ENCODE results near the gene CTSH. TPM values are rescaled to one million over a fixed set of nuclear protein-coding genes. Genes with fewer than 3 reads are reported as not detected.
A peak's percentile ranks its signal among the peaks of the same experiment; 100 is the strongest.
"Not testable (repeated sequence)": the region's sequence is repeated elsewhere in the genome, so short reads cannot be mapped to it uniquely, and the experiment has no call there.

Gene CTSH
- total RNA-seq, 1 donor from 2014 or later, result 112 TPM

DNA sequence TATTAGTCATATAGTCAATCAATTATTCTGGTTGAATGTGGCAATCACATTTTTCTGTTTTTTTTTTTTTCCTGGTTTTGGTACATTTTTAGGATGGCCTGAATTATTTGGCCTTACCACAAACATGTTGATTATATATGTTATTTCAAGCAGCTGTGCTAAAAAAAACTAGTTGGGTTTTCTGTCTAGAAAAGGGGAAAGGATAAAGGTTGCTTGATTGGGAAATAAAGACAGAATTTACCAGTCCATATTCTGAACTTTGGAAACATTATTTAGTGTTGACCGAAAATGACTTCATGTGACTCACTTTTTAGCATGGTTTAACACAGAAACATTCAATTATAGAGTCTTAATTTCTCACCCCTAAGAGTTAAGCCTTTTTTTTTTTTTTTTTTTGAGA, 64.0 kb downstream of the CTSH start:
- DNase-seq (ENCODE audit: low spot score in 2 of 2), result no peak
- Histone ChIP-seq H3K36me3 (peaks cover 4 to 37% of the 10 kb centered on the region in 2 donors), H3K27me3 (no peaks in the 10 kb centered on the region), H3K4me3 (no peak overlapping the region), H3K9me3 (no peaks in the 10 kb centered on the region), H3K27ac (no peak overlapping the region), H3K4me1 (peaks cover 5 to 62% of the 10 kb centered on the region in 2 donors)
- TF ChIP-seq, protein P1, sequence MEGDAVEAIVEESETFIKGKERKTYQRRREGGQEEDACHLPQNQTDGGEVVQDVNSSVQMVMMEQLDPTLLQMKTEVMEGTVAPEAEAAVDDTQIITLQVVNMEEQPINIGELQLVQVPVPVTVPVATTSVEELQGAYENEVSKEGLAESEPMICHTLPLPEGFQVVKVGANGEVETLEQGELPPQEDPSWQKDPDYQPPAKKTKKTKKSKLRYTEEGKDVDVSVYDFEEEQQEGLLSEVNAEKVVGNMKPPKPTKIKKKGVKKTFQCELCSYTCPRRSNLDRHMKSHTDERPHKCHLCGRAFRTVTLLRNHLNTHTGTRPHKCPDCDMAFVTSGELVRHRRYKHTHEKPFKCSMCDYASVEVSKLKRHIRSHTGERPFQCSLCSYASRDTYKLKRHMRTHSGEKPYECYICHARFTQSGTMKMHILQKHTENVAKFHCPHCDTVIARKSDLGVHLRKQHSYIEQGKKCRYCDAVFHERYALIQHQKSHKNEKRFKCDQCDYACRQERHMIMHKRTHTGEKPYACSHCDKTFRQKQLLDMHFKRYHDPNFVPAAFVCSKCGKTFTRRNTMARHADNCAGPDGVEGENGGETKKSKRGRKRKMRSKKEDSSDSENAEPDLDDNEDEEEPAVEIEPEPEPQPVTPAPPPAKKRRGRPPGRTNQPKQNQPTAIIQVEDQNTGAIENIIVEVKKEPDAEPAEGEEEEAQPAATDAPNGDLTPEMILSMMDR (IDR thresholded peaks at IDR 0.05), result no peak
- intact Hi-C loops (cut with DNase I), result no loop called here

DNA sequence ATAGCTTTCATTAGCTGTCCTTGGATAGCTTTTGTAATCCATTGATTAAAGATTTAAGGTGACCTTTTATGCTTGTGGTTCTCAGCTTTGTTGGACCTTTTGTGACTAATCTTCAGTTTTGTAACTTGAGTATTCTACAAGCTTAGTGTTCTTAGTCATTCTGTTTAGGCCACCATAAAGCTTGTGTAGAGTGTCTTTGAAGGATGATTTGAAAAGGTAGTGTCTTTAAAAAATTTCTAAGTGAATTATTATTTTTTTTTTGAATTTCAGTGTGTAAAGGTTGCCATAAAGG, 64.7 kb downstream of the CTSH start:
- Histone ChIP-seq H3K36me3 (peaks cover 4 to 35% of the 10 kb centered on the region in 2 donors), H3K27me3 (no peaks in the 10 kb centered on the region), H3K27ac (no peak overlapping the region), H3K4me1 (peaks cover 5 to 62% of the 10 kb centered on the region in 2 donors), H3K4me3 (no peak overlapping the region), H3K9me3 (no peaks in the 10 kb centered on the region)
- DNase-seq (ENCODE audit: low spot score in 2 of 2), result no peak
- intact Hi-C loops (cut with DNase I), result no loop called here
- TF ChIP-seq, protein P1 (IDR thresholded peaks at IDR 0.05), result no peak

DNA sequence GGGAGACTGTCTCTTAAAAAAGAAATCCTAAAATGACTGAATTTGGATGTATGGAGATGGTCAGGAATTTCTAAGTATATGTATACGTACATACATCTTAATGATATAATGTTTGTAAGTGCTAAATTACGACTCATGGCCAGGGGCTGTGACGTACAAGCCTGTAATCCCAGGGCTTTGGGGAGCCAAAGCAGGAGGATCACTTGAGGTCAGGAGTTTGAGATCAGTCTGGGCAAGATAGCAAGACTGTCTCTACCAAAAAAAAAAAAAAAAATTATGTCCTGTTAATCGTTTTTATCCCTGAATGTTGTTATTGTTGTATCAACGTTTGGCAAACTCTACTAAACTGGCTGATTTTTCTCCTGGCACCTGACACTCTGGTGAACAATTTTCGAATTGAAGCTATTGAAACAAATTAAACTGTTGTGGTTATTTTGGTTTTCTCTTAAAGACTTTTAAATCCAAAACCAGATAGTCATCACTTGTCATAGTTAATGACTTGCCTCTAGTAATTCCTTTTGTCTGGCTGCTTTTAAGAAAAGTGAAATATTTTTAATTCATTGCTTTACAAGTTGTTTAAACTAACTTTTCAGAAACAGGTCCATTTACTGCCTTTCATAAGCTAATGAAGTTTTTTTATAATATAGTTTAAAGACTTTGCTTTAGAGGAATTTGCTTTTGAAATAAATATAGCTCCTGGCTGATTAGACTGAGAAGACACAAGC, 65.2 kb downstream of the CTSH start:
- peaks cover 0 to 35% of the 10 kb centered on the region in 2 donors for H3K36me3 ChIP-seq
- DNase-seq (ENCODE audit: low spot score in 2 of 2), result no peak
- TF ChIP-seq, protein P1 (IDR thresholded peaks at IDR 0.05), result no peak
- no peaks in the 10 kb centered on the region for H3K27me3 ChIP-seq
- H3K27ac ChIP-seq, result peak overlapping the region; percentile 58 to 63
- H3K4me1 ChIP-seq, result peaks cover 5 to 62% of the 10 kb centered on the region in 2 donors
- H3K9me3 ChIP-seq, result no peaks in the 10 kb centered on the region
- intact Hi-C loops (cut with DNase I), result no loop called here
- H3K4me3 ChIP-seq, result no peak overlapping the region

DNA sequence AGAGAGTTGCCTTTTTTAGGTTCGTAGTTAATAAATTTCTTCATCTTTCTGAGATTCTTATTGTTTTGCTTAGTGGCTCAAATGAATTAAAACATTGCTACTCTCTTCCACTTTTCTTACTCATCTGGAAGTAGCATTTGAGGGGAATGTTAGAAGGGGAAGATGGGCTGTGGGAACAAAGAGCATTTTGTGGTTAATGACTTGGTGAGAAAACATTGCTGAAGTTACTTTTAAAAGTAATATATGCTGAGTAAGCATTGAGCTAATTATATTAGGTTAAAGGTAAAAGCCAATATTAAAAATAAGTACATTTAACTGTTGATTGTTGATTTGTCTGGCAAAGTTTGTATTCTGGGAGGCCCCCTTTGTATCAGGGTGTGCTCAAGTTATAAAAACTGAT, 66.5 kb downstream of the CTSH start:
- TF ChIP-seq, protein P1 (IDR thresholded peaks at IDR 0.05), result no peak
- peaks cover 5 to 53% of the 10 kb centered on the region in 2 donors for H3K4me1 ChIP-seq
- no peaks in the 10 kb centered on the region for H3K27me3 ChIP-seq
- H3K4me3 ChIP-seq, result peak overlapping the region in 1 of 2 donors; percentile 98
- H3K9me3 ChIP-seq, result no peaks in the 10 kb centered on the region
- H3K36me3 ChIP-seq, result peaks cover 0 to 27% of the 10 kb centered on the region in 2 donors
- intact Hi-C loops (cut with DNase I), result no loop called here
- H3K27ac ChIP-seq, result peak overlapping the region in 1 of 2 donors; percentile 29
- DNase-seq (ENCODE audit: low spot score in 2 of 2), result no peak

DNA sequence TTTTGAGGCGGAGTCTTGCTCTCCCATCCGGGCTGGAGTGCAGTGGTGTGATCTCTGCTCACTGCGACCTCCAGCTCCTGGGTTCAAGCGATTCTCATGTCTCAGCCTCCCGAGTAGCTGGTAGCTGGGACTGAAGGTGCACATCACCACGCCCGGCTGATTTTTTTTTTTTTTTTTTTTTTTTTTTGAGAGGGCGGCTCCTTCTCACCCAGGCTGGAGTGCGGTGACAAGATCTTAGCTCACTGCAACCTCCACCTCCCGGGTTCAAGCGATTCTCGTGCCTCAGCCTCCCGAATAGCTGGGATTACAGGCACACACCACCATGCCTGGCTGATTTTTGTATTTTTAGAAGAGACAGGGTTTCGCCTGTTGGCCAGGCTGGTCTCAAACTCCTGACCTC, 67.9 kb downstream of the CTSH start:
- DNase-seq (ENCODE audit: low spot score in 2 of 2); intact Hi-C loops (cut with DNase I); H3K9me3 ChIP-seq; H3K27me3 ChIP-seq: not testable (repeated sequence)
- Histone ChIP-seq H3K4me3 (peak overlapping the region; percentile 98 to 99), H3K4me1 (peaks cover 5 to 50% of the 10 kb centered on the region in 2 donors), H3K36me3 (peaks cover 0 to 16% of the 10 kb centered on the region in 2 donors), H3K27ac (peak overlapping the region in 1 of 2 donors; percentile 100)

DNA sequence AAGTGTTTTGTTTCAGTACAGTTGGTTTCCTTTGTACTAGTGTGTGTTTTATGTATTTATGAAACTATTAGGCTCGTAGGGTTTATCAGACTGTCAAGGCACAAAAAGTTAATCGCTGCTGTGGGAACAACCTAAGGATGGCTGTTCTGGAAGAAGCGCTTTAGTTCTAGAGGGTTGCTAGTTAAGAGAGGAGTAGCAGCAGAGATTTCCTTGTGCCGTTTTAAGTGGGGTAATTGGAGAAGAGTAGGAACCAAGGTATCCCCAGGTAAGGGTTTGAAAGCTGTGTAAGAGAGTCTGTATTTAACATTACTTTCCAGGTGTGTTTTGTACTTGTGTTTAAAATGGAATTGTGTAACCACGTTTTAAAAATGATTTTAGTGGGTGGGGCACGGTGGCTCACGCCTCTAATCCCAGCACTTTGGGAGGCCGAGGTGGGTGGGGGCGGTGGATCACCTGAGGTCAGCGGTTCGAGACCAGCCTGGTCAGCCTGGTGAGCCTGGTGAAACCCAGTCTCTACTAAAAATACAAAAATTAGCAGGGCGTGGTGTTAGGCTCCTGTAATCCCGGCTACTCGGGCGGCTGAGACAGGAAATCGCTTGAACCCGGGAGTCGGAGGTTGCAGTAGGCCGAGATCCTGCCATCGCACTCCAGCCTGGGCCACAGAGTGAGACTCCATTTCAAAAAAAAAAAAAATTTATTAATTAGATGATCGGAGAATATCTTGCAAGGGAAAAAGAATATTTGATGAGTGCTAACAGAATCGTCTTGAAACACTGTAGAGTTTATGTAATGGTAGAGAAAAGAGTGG, 69.5 kb downstream of the CTSH start:
- Histone ChIP-seq H3K36me3 (peaks cover 0 to under 1% of the 10 kb centered on the region in 2 donors), H3K9me3 (no peaks in the 10 kb centered on the region), H3K4me3 (peak overlapping the region; percentile 98 to 99), H3K4me1 (peaks cover 5 to 34% of the 10 kb centered on the region in 2 donors), H3K27me3 (no peaks in the 10 kb centered on the region), H3K27ac (peak overlapping the region; percentile 100)
- intact Hi-C loops (cut with DNase I), result no loop called here
- DNase-seq (ENCODE audit: low spot score in 2 of 2), result no peak
- TF ChIP-seq, protein P1 (IDR thresholded peaks at IDR 0.05), result no peak
